Hepatocyte (in vitro differentiated cells): ENCODE results near the gene ERBB2. TPM values are rescaled to one million over a fixed set of nuclear protein-coding genes. Genes with fewer than 3 reads are reported as not detected.
"Not testable (repeated sequence)": the region's sequence is repeated elsewhere in the genome, so short reads cannot be mapped to it uniquely, and the experiment has no call there.

Source experiments
- DNase-seq: peaks from one replicate; pipeline ENCODE4 v3.0.0-alpha.2; 2016; ENCODE audit warnings: low spot score
- H2AFZ ChIP-seq: fragments of 200-600 bp; sonication (generic); 2 replicates; pipeline ENCODE4 v1.6.0; 2016; ENCODE audit warnings: antibody characterized with exemption, mild to moderate bottlenecking
- H3K27ac ChIP-seq: fragments of 200-600 bp; sonication (generic); 2 replicates; pipeline ENCODE4 v1.5.1; 2016; ENCODE audit warnings: mild to moderate bottlenecking
- H3K27me3 ChIP-seq: fragments of 200-600 bp; sonication (generic); 2 replicates; pipeline ENCODE4 v1.6.1; 2016
- H3K36me3 ChIP-seq: fragments of 200-600 bp; sonication (generic); replicated peaks from 2 replicates; pipeline ENCODE4 v1.5.1; 2016; ENCODE audit warnings: low read depth; ENCODE audit not compliant: insufficient read depth
- H3K4me1 ChIP-seq: fragments of 200-600 bp; sonication (generic); 2 replicates; pipeline ENCODE4 v1.5.1; 2016; ENCODE audit warnings: mild to moderate bottlenecking, moderate library complexity; ENCODE audit not compliant: insufficient read depth
- H3K4me2 ChIP-seq: fragments of 200-600 bp; sonication (generic); 2 replicates; pipeline ENCODE4 v1.6.0; 2016
- H3K4me3 ChIP-seq: fragments of 200-600 bp; sonication (generic); 2 replicates; pipeline ENCODE4 v1.5.1; 2016; ENCODE audit warnings: mild to moderate bottlenecking
- H3K79me2 ChIP-seq: fragments of 200-600 bp; sonication (generic); 2 replicates; pipeline ENCODE4 v1.6.0; 2017; ENCODE audit warnings: mild to moderate bottlenecking
- H3K9me2 ChIP-seq: fragments of 200-600 bp; sonication (generic); replicated peaks from 2 replicates; pipeline ENCODE4 v1.6.0; 2017; ENCODE audit warnings: mild to moderate bottlenecking; ENCODE audit not compliant: insufficient read depth
- H3K9me3 ChIP-seq: fragments of 200-600 bp; sonication (generic); 2 replicates; pipeline ENCODE4 v1.5.1; 2016; ENCODE audit warnings: low read depth, mild to moderate bottlenecking
- H4K20me1 ChIP-seq: fragments of 200-600 bp; sonication (generic); 2 replicates; pipeline ENCODE4 v1.6.0; 2016; ENCODE audit warnings: mild to moderate bottlenecking; ENCODE audit not compliant: insufficient read depth, poor library complexity, severe bottlenecking
- EZH2 ChIP-seq: fragments of 200-600 bp; sonication (generic); IDR thresholded peaks from 2 replicates; pipeline ENCODE4 v1.6.1; 2016; ENCODE audit warnings: antibody characterized with exemption, mild to moderate bottlenecking, borderline replicate concordance
- EZH2phosphoT487 ChIP-seq: fragments of 200-600 bp; sonication (generic); IDR thresholded peaks from one replicate; pipeline ENCODE4 v1.6.1; 2018; ENCODE audit warnings: antibody characterized with exemption, mild to moderate bottlenecking, low read depth, moderate library complexity; ENCODE audit not compliant: unreplicated experiment, severe bottlenecking
- WGBS: methylation state at CpG from one replicate; pipeline ENCODE4 v1.1.6; 2016; ENCODE audit warnings: low lambda C conversion rate; ENCODE audit errors: missing lambda C conversion rate; 5-methylcytosine and 5-hydroxymethylcytosine counted together
- polyA plus RNA-seq: library from polyadenylated mRNA; unstranded; fragments of >200 nt; fragmentation: Nextera tagmentation; extraction: Ambion mirVana; gene quantifications from 2 replicates; pipeline ENCODE4 v1.2.1, GENCODE V29; 2016
- total RNA-seq: library from RNA; depleted of rRNA; stranded (reverse); fragments of >200 nt; gene quantifications from 2 replicates; pipeline ENCODE4 v1.2.3, GENCODE V29; 2014
- TF ChIP-seq, protein P1 (sequence below): fragments of 200-600 bp; sonication (generic); IDR thresholded peaks from 2 replicates; pipeline ENCODE4 v1.5.1; 2016; ENCODE audit warnings: antibody characterized with exemption, mild to moderate bottlenecking; ENCODE audit not compliant: poor library complexity

Gene ERBB2
- total and polyA plus RNA-seq, 2 experiments from 2014 or later: 76.4 to 93.1 TPM

DNA sequence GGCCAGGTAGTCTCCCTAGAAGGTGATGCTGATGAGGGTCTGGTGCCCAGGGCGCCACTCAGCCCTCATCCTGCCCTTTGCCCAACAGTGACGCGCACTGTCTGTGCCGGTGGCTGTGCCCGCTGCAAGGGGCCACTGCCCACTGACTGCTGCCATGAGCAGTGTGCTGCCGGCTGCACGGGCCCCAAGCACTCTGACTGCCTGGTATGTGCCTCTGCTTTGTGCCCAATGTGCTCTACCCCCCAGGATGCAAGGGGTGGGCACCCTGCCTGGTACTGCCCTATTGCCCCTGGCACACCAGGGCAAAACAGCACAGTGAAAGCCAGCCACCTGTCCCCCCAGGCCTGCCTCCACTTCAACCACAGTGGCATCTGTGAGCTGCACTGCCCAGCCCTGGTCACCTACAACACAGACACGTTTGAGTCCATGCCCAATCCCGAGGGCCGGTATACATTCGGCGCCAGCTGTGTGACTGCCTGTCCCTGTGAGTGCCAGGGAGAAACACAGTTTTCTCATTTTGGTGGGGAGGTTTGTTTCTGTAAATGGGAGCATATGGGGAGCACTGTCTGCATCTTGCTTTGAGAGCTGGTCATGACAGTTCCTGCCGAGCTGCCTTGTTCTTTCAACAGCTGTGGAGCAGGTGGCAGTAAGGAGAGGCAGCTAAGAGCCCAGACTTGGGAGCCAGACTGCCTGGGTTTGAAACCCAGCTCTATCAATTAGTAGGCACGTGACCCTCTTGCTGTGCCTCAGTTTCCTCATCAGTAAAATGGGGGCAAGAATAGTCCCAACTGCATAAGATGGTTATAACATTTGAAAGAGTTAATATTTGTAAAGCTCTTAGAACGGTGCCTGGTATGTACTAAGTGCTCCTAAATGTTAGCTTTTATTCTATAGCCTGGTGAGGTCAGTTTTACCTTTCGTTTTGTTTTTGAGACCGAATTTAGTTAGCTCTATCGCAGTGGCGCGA is 10.4 kb downstream of the ERBB2 start:
- H3K36me3 ChIP-seq: no peaks in the 10 kb centered on the region
- 96% methylated on average over 20 of the region's 20 CpGs for WGBS
- H2AFZ ChIP-seq: no peak overlapping the region

DNA sequence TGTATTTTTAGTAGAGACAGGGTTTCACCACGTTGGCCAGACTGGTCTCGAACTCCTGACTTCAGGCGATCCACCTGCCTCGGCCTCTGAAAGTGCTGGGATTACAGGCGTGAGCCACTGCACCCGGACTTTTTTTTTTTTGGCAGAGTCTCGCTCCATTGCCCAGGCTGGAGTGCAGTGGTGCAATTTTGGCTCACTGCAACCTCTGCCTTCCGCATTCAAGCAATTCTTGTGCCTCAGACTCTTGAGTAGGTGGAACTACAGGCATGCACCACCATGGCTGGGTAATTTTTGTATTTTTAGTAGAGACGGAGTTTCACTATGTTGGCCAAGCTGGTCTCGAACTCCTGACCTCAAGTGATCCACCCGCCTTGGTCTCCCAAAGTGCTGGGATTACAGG is 11.2 kb downstream of the ERBB2 start:
- 98% methylated on average over 11 of the region's 11 CpGs for WGBS
- not testable (repeated sequence) for H3K9me2 ChIP-seq, DNase-seq, H2AFZ ChIP-seq, H3K4me1 ChIP-seq, H3K27me3 ChIP-seq, H3K36me3 ChIP-seq, H4K20me1 ChIP-seq, H3K4me3 ChIP-seq, H3K27ac ChIP-seq, H3K9me3 ChIP-seq, H3K4me2 ChIP-seq
- peaks cover 10% of the 10 kb centered on the region for H3K79me2 ChIP-seq

More for the DNA sequence above, 10.4 kb downstream of the ERBB2 start:
- no peak for DNase-seq
- Histone ChIP-seq H3K4me2 (no peak overlapping the region), H3K9me3 (no peaks in the 10 kb centered on the region), H3K4me1 (peaks cover 8% of the 10 kb centered on the region), H3K9me2 (no peaks in the 10 kb centered on the region), H3K79me2 (peaks cover 18% of the 10 kb centered on the region), H3K27me3 (no peaks in the 10 kb centered on the region), H3K27ac (no peak overlapping the region), H4K20me1 (peaks cover 14% of the 10 kb centered on the region), H3K4me3 (no peak overlapping the region)
- no peak for TF ChIP-seq EZH2phosphoT487
- TF ChIP-seq, protein P1, sequence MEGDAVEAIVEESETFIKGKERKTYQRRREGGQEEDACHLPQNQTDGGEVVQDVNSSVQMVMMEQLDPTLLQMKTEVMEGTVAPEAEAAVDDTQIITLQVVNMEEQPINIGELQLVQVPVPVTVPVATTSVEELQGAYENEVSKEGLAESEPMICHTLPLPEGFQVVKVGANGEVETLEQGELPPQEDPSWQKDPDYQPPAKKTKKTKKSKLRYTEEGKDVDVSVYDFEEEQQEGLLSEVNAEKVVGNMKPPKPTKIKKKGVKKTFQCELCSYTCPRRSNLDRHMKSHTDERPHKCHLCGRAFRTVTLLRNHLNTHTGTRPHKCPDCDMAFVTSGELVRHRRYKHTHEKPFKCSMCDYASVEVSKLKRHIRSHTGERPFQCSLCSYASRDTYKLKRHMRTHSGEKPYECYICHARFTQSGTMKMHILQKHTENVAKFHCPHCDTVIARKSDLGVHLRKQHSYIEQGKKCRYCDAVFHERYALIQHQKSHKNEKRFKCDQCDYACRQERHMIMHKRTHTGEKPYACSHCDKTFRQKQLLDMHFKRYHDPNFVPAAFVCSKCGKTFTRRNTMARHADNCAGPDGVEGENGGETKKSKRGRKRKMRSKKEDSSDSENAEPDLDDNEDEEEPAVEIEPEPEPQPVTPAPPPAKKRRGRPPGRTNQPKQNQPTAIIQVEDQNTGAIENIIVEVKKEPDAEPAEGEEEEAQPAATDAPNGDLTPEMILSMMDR: no peak
- no peak for TF ChIP-seq EZH2

DNA sequence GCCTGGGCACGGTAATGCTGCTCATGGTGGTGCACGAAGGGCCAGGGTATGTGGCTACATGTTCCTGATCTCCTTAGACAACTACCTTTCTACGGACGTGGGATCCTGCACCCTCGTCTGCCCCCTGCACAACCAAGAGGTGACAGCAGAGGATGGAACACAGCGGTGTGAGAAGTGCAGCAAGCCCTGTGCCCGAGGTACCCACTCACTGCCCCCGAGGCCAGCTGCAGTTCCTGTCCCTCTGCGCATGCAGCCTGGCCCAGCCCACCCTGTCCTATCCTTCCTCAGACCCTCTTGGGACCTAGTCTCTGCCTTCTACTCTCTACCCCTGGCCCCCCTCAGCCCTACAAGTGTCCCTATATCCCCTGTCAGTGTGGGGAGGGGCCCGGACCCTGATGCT is 12.0 kb downstream of the ERBB2 start:
- Histone ChIP-seq H3K4me1 (no peaks in the 10 kb centered on the region), H3K9me3 (no peaks in the 10 kb centered on the region), H3K27ac (no peak overlapping the region), H3K4me3 (no peak overlapping the region), H3K36me3 (no peaks in the 10 kb centered on the region), H3K79me2 (peaks cover 3% of the 10 kb centered on the region), H3K4me2 (no peak overlapping the region), H3K27me3 (no peaks in the 10 kb centered on the region), H4K20me1 (peaks cover 4% of the 10 kb centered on the region), H3K9me2 (no peaks in the 10 kb centered on the region), H2AFZ (no peak overlapping the region)
- 98% methylated on average over 10 of the region's 10 CpGs for WGBS
- no peak for TF ChIP-seq EZH2phosphoT487
- no peak for TF ChIP-seq EZH2
- TF ChIP-seq, protein P1: no peak
- DNase-seq: no peak

DNA sequence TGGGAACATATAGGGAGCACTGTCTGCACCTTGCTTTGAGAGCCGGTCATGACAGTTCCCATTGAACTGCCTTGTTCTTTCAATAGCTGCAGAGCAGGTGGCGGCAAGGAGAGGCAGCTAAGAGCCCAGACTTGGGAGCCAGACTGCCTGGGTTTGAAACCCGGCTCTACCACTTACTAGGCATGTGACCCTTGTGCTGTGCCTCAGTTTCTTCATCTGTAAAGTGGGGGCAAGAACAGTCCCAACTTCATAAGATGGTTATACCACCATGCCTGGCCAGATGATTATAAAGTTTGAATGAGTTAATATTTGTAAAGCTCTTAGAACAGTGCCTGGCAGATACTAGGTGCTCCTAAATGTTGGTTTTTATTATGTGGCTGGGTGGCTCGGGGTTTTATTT is 14.4 kb downstream of the ERBB2 start:
- WGBS: 97% methylated on average over 4 of the region's 4 CpGs
- no peak for DNase-seq

More for the DNA sequence above, 14.4 kb downstream of the ERBB2 start:
- Histone ChIP-seq H3K27me3 (no peaks in the 10 kb centered on the region), H3K4me1 (no peaks in the 10 kb centered on the region), H3K79me2 (no peaks in the 10 kb centered on the region), H3K36me3 (no peaks in the 10 kb centered on the region), H3K4me3 (no peak overlapping the region), H3K9me2 (no peaks in the 10 kb centered on the region), H4K20me1 (no peaks in the 10 kb centered on the region), H3K4me2 (no peak overlapping the region), H3K9me3 (no peaks in the 10 kb centered on the region), H2AFZ (no peak overlapping the region), H3K27ac (no peak overlapping the region)
- TF ChIP-seq EZH2phosphoT487: no peak
- TF ChIP-seq, protein P1: no peak
